Glutamatergic neuron (in vitro differentiated cells): Measurements from ENCODE around the gene GBA2. TPM values are rescaled to one million over a fixed set of nuclear protein-coding genes. Genes with fewer than 3 reads are reported as not detected.

Source experiments
- DNase-seq: peaks from one replicate; pipeline ENCODE4 v3.0.0; 2022
- H3K27ac Mint-ChIP-seq: one replicate; pipeline ENCODE4 v1.8.0; 2020; ENCODE audit warnings: mild to moderate bottlenecking, mixed read lengths, inconsistent platforms; ENCODE audit not compliant: unreplicated experiment
- H3K27me3 Mint-ChIP-seq: one replicate; pipeline ENCODE4 v1.8.0; 2020; ENCODE audit warnings: mild to moderate bottlenecking, moderate library complexity, mixed read lengths, inconsistent platforms; ENCODE audit not compliant: unreplicated experiment
- H3K36me3 Mint-ChIP-seq: one replicate; pipeline ENCODE4 v1.8.0; 2020; ENCODE audit warnings: mild to moderate bottlenecking, mixed read lengths, inconsistent platforms; ENCODE audit not compliant: unreplicated experiment
- H3K4me1 Mint-ChIP-seq: one replicate; pipeline ENCODE4 v1.8.0; 2020; ENCODE audit warnings: mild to moderate bottlenecking, low read depth, mixed read lengths, inconsistent platforms; ENCODE audit not compliant: unreplicated experiment
- H3K4me3 Mint-ChIP-seq: one replicate; pipeline ENCODE4 v1.8.0; 2020; ENCODE audit warnings: mild to moderate bottlenecking, mixed read lengths, inconsistent platforms; ENCODE audit not compliant: unreplicated experiment
- H3K9me3 Mint-ChIP-seq: one replicate; pipeline ENCODE4 v1.8.0; 2020; ENCODE audit warnings: mild to moderate bottlenecking, moderate library complexity, mixed read lengths, inconsistent platforms; ENCODE audit not compliant: unreplicated experiment
- total RNA-seq: library from RNA; stranded (reverse); fragmentation: NEBNext Ultra II Directional; extraction: Animal tissue kit (Norgen Biotek cat#: 25700); gene quantifications from one replicate; pipeline ENCODE4 v1.2.1, GENCODE V29; 2021; ENCODE audit not compliant: unreplicated experiment
- TF ChIP-seq, protein P1 (sequence below): fragments of 200-600 bp; sonication (generic); IDR thresholded peaks from one replicate; pipeline ENCODE4 v1.5.0; 2021; ENCODE audit not compliant: partially characterized antibody, unreplicated experiment

Gene GBA2
- total RNA-seq, 1 donor from 2014 or later, result 287 TPM

DNA sequence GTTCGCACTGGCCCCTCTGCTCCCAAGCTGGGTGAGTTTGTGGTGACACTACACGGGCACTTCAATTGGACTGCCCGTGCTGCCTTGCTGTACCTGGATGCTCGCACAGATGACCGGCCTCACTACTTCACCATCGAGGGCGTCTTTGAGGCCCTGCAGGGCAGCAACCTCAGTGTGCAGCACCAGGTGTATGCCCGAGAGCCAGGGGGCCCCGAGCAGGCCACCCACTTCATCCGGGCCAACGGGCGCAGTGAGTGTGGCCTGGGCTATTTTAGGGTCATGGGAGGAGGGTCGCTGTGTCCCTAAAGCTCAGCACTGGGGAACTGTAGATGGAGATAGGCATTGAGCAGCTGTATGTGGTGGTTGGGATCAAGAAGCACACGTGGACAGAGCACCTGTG, 43.8 kb upstream of the GBA2 start:
- TF ChIP-seq, protein P1, sequence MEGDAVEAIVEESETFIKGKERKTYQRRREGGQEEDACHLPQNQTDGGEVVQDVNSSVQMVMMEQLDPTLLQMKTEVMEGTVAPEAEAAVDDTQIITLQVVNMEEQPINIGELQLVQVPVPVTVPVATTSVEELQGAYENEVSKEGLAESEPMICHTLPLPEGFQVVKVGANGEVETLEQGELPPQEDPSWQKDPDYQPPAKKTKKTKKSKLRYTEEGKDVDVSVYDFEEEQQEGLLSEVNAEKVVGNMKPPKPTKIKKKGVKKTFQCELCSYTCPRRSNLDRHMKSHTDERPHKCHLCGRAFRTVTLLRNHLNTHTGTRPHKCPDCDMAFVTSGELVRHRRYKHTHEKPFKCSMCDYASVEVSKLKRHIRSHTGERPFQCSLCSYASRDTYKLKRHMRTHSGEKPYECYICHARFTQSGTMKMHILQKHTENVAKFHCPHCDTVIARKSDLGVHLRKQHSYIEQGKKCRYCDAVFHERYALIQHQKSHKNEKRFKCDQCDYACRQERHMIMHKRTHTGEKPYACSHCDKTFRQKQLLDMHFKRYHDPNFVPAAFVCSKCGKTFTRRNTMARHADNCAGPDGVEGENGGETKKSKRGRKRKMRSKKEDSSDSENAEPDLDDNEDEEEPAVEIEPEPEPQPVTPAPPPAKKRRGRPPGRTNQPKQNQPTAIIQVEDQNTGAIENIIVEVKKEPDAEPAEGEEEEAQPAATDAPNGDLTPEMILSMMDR, result no peak
- H3K27me3 Mint-ChIP-seq, result peaks cover 29% of the 10 kb centered on the region
- peak overlapping the region; percentile 92 for H3K4me3 Mint-ChIP-seq
- H3K27ac Mint-ChIP-seq, result peak overlapping the region; percentile 97
- peaks cover 31% of the 10 kb centered on the region for H3K9me3 Mint-ChIP-seq
- H3K36me3 Mint-ChIP-seq, result peaks cover 9% of the 10 kb centered on the region
- DNase-seq, result no peak
- peaks cover 43% of the 10 kb centered on the region for H3K4me1 Mint-ChIP-seq

DNA sequence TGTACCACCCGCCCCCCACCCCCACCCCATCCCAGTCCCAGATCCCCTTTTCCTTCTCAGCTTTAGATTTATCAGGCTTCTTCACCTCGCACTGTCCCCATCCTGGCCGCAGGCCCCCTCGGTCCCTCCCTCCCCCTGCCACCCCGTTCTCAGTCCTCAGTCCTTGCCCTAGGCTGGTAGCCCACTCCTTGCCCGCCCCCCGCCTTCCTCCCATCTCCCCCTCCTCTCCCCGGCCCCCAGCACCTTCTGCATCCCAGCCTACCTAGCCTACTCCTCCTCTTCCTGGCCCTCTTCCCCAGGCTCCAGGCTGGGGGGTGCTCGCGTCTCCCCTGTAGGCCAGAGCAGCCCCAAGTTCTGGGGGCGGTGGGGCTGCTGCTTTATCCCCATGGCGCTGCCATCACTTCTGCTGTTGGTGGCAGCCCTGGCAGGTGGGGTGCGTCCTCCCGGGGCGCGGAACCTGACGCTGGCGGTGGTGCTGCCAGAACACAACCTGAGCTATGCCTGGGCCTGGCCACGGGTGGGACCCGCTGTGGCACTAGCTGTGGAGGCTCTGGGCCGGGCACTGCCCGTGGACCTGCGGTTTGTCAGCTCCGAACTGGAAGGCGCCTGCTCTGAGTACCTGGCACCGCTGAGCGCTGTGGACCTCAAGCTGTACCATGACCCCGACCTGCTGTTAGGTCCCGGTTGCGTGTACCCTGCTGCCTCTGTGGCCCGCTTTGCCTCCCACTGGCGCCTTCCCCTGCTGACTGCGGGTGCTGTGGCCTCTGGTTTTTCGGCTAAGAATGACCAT, 43.2 kb upstream of the GBA2 start:
- peak; percentile 43 for DNase-seq
- H3K9me3 Mint-ChIP-seq, result peaks cover 29% of the 10 kb centered on the region
- H3K4me1 Mint-ChIP-seq, result peaks cover 41% of the 10 kb centered on the region
- peak overlapping the region; percentile 97 for H3K27ac Mint-ChIP-seq
- peak overlapping the region; percentile 92 for H3K4me3 Mint-ChIP-seq
- H3K36me3 Mint-ChIP-seq, result peaks cover 9% of the 10 kb centered on the region
- H3K27me3 Mint-ChIP-seq, result peaks cover 29% of the 10 kb centered on the region
- TF ChIP-seq, protein P1, result no peak

DNA sequence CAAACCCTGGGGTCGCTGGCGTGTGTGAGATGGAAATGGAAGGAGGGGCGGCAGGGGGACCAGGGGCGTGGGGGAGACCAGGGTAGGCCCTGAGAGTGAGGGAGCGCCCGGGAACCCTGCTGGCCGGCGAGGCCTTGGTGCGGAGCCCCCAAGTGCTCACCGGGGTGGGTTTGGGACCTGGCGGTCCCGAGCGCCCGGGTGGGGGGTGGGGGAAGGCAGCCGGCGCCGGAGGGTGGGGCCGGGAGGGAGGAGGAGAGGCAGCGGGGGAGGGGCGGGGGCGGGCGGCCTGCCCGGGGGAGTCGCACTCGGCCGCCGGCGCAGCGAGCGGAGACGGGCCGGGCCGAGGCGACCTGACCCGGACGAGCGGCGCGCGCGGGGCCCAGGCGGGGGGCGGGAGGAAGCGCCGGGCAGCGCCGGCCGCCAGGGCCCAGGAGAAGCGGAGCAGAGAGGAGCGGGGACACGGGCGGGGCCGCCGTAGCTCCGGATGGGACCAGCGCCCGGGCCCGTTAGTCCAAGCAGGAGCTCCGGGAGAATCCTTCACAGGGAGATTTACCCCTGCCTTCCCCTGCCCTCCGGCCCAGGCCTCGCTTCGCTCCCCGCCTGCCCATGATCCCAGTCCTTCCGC, 42.4 kb upstream of the GBA2 start, which contains the start of gene NPR2:
TSS of gene NPR2 (plus strand) at position 295 of the 625 bp plus-strand sequence. CDS start 818 bp downstream, outside the sequence.
- Mint-ChIP-seq H3K36me3 (peaks cover 9% of the 10 kb centered on the region), H3K9me3 (peaks cover 27% of the 10 kb centered on the region), H3K4me3 (peak within 1 kb of the TSS; percentile 92), H3K27ac (peak within 1 kb of the TSS; percentile 100), H3K4me1 (peaks cover 35% of the 10 kb centered on the region), H3K27me3 (peaks cover 27% of the 10 kb centered on the region)
- TF ChIP-seq, protein P1, result no peak
- DNase-seq, result peak; percentile 64

GRCh38 chr9:35790385-35791296, 41.6 kb upstream of the GBA2 start:
- H3K36me3 Mint-ChIP-seq, result peaks cover 7% of the 10 kb centered on the region
- H3K9me3 Mint-ChIP-seq, result peaks cover 27% of the 10 kb centered on the region
- TF ChIP-seq, protein P1, result peak; percentile 89
- H3K27me3 Mint-ChIP-seq, result peaks cover 24% of the 10 kb centered on the region
- DNase-seq, result peak; percentile 81
- H3K4me1 Mint-ChIP-seq, result peaks cover 31% of the 10 kb centered on the region
- peak overlapping the region; percentile 91 for H3K4me3 Mint-ChIP-seq
- peak overlapping the region; percentile 100 for H3K27ac Mint-ChIP-seq
